H9 (cell line): ENCODE measurements around the gene HGF. TPM values are rescaled to one million over a fixed set of nuclear protein-coding genes. Genes with fewer than 3 reads are reported as not detected.

ENCODE experiments used
- DNase-seq: peaks from one replicate; pipeline ENCODE4 v3.0.0-alpha.2; 2017
- H2AFZ ChIP-seq: one replicate; pipeline ENCODE4 v1.6.1; 2013; ENCODE audit warnings: mild to moderate bottlenecking, low read length, control low read depth, moderate library complexity
- H2AK5ac ChIP-seq: 2 replicates; pipeline ENCODE4 v1.6.1; 2013; ENCODE audit warnings: low read length, control low read depth, mixed read lengths; ENCODE audit not compliant: insufficient read length
- H2BK120ac ChIP-seq: one replicate; pipeline ENCODE4 v1.6.1; 2013; ENCODE audit warnings: low read depth, mild to moderate bottlenecking, low read length, control low read depth, inconsistent platforms; ENCODE audit not compliant: poor library complexity, severe bottlenecking
- H2BK12ac ChIP-seq: 2 replicates; pipeline ENCODE4 v1.6.1; 2013; ENCODE audit warnings: low read length, control low read depth, mixed read lengths, low read depth; ENCODE audit not compliant: insufficient read length
- H2BK15ac ChIP-seq: 2 replicates; pipeline ENCODE4 v1.6.1; 2013; ENCODE audit warnings: low read depth, low read length, control low read depth
- H2BK20ac ChIP-seq: one replicate; pipeline ENCODE4 v1.6.1; 2013; ENCODE audit warnings: low read depth, mild to moderate bottlenecking, low read length, control low read depth, inconsistent platforms; ENCODE audit not compliant: poor library complexity, severe bottlenecking
- H2BK5ac ChIP-seq: 2 replicates; pipeline ENCODE4 v1.6.1; 2013; ENCODE audit warnings: low read length, control low read depth, mixed read lengths; ENCODE audit not compliant: insufficient read length
- H3K14ac ChIP-seq: 2 replicates; pipeline ENCODE4 v1.6.1; 2013; ENCODE audit warnings: low read length, control low read depth; ENCODE audit not compliant: insufficient read depth
- H3K18ac ChIP-seq: 2 replicates; pipeline ENCODE4 v1.6.1; 2013; ENCODE audit warnings: low read depth, mild to moderate bottlenecking, mixed read lengths, low read length, control low read depth; ENCODE audit not compliant: insufficient read length
- H3K23ac ChIP-seq: 2 replicates; pipeline ENCODE4 v1.6.1; 2013; ENCODE audit warnings: low read length, control low read depth, mixed read lengths, low read depth; ENCODE audit not compliant: insufficient read length
- H3K23me2 ChIP-seq: 2 replicates; pipeline ENCODE4 v1.6.1; 2013; ENCODE audit warnings: low read depth, mild to moderate bottlenecking, mixed read lengths, low read length, control low read depth; ENCODE audit not compliant: insufficient read length, poor library complexity, severe bottlenecking
- H3K27ac ChIP-seq: 2 replicates; pipeline ENCODE4 v1.5.1; 2013; ENCODE audit warnings: low read length, control low read depth, mixed read lengths, low read depth; ENCODE audit not compliant: insufficient read length
- H3K27me3 ChIP-seq: 2 replicates; pipeline ENCODE4 v1.6.1; 2013; ENCODE audit warnings: low read length, control low read depth, inconsistent platforms; ENCODE audit not compliant: insufficient read depth
- H3K4ac ChIP-seq: 2 replicates; pipeline ENCODE4 v1.6.1; 2013; ENCODE audit warnings: low read depth, mild to moderate bottlenecking, control low read depth, inconsistent platforms, low read length, moderate library complexity
- H3K4me1 ChIP-seq: 2 replicates; pipeline ENCODE4 v1.6.1; 2013; ENCODE audit warnings: low read length, control low read depth, inconsistent platforms; ENCODE audit not compliant: insufficient read depth
- H3K4me2 ChIP-seq: 2 replicates; pipeline ENCODE4 v1.6.1; 2013; ENCODE audit warnings: low read length, control low read depth, mixed read lengths; ENCODE audit not compliant: insufficient read length, insufficient read depth
- H3K56ac ChIP-seq: 2 replicates; pipeline ENCODE4 v1.6.1; 2013; ENCODE audit warnings: low read depth, mild to moderate bottlenecking, mixed read lengths, low read length, control low read depth; ENCODE audit not compliant: insufficient read length
- H3K79me1 ChIP-seq: 2 replicates; pipeline ENCODE4 v1.6.1; 2013; ENCODE audit warnings: low read depth, mild to moderate bottlenecking, moderate library complexity, low read length, control low read depth, inconsistent platforms; ENCODE audit not compliant: insufficient read depth, poor library complexity, severe bottlenecking
- H3K79me2 ChIP-seq: 2 replicates; pipeline ENCODE4 v1.6.1; 2013; ENCODE audit warnings: low read length, control low read depth, inconsistent platforms; ENCODE audit not compliant: insufficient read depth
- H3K9ac ChIP-seq: 2 replicates; pipeline ENCODE4 v1.6.1; 2013; ENCODE audit warnings: low read length, control low read depth, mixed read lengths; ENCODE audit not compliant: insufficient read length; ENCODE audit errors: extremely low read depth
- H3K9me3 ChIP-seq: one replicate; pipeline ENCODE4 v1.6.1; 2013; ENCODE audit warnings: low read depth, low read length, inconsistent platforms; ENCODE audit not compliant: control insufficient read depth
- H3T11ph ChIP-seq: one replicate; pipeline ENCODE4 v1.6.1; 2013; ENCODE audit warnings: mild to moderate bottlenecking, low read length, control low read depth, inconsistent platforms
- H4K20me1 ChIP-seq: one replicate; pipeline ENCODE4 v1.6.1; 2013; ENCODE audit not compliant: control insufficient read depth, insufficient read length, insufficient read depth
- H4K5ac ChIP-seq: 2 replicates; pipeline ENCODE4 v1.6.1; 2013; ENCODE audit warnings: low read depth, mild to moderate bottlenecking, mixed read lengths, low read length, control low read depth; ENCODE audit not compliant: insufficient read length
- H4K8ac ChIP-seq: replicated peaks from 2 replicates; pipeline ENCODE4 v1.6.1; 2013; ENCODE audit warnings: low read length, control low read depth, mixed read lengths, low read depth; ENCODE audit not compliant: insufficient read length
- H4K91ac ChIP-seq: 2 replicates; pipeline ENCODE4 v1.6.1; 2013; ENCODE audit warnings: low read depth, mild to moderate bottlenecking, moderate library complexity, mixed read lengths, low read length, control low read depth; ENCODE audit not compliant: insufficient read length
- H3K27ac Mint-ChIP-seq, 3 experiments: 2 replicates in 2 of 3; 3 replicates in 1 of 3; pipeline ENCODE4 v1.8.0; 2020 to 2021; ENCODE audit warnings: mixed read lengths in 3 of 3, mild to moderate bottlenecking in 1 of 3, moderate library complexity in 1 of 3
- H3K27me3 Mint-ChIP-seq: 2 replicates; pipeline ENCODE4 v1.8.0; 2021; ENCODE audit warnings: low read depth, mild to moderate bottlenecking, moderate library complexity, mixed read lengths
- H3K36me3 Mint-ChIP-seq, 3 experiments: 2 replicates in 2 of 3; 3 replicates in 1 of 3; pipeline ENCODE4 v1.8.0; 2020 to 2021; ENCODE audit warnings: low read depth in 3 of 3, mixed read lengths in 3 of 3; ENCODE audit not compliant: insufficient read depth in 1 of 3
- H3K4me1 Mint-ChIP-seq, 2 experiments: 2 replicates each; pipeline ENCODE4 v1.8.0; 2020; ENCODE audit warnings: mixed read lengths in 2 of 2
- H3K4me3 Mint-ChIP-seq, 2 experiments: 2 replicates in 1 of 2; 3 replicates in 1 of 2; pipeline ENCODE4 v1.8.0; 2020 to 2021; ENCODE audit warnings: mild to moderate bottlenecking in 2 of 2, mixed read lengths in 2 of 2, moderate library complexity in 1 of 2
- H3K9me3 Mint-ChIP-seq, 2 experiments: 2 replicates in 1 of 2; 3 replicates in 1 of 2; pipeline ENCODE4 v1.8.0; 2020; ENCODE audit warnings: mild to moderate bottlenecking in 2 of 2, mixed read lengths in 2 of 2, moderate library complexity in 1 of 2
- CTCF ChIP-seq: fragments of 200-600 bp; sonication (generic); conservative IDR thresholded peaks from 3 replicates; pipeline ENCODE4 v1.8.0; 2021; ENCODE audit warnings: antibody characterized with exemption, mild to moderate bottlenecking
- WGBS: extraction: QIAGEN DNeasy Blood & Tissue Kit; methylation state at CpG from one replicate; pipeline ENCODE4 v1.1.7; 2013; ENCODE audit warnings: missing lambda C conversion rate, low lambda C conversion rate, mixed read lengths; ENCODE audit not compliant: insufficient read length; ENCODE audit errors: extremely low coverage; 5-methylcytosine and 5-hydroxymethylcytosine counted together
- total RNA-seq: library from RNA; stranded (reverse); gene quantifications from 2 replicates; pipeline ENCODE4 v1.2.1, GENCODE V29; 2021

The HGF gene
- total RNA-seq, 1 experiment from 2014 or later, result 0.15 TPM

GRCh38 chr7:81751619-81752317 is 18.1 kb downstream of the HGF start:
- no peak overlapping the region for H2BK20ac ChIP-seq
- H2BK5ac ChIP-seq, result no peak overlapping the region
- H2AK5ac ChIP-seq, result no peak overlapping the region
- H3K56ac ChIP-seq, result no peak overlapping the region
- H2BK12ac ChIP-seq, result no peak overlapping the region
- H2BK15ac ChIP-seq, result no peak overlapping the region
- DNase-seq, result no peak
- H3K27ac ChIP-seq, result no peak overlapping the region
- H3K23me2 ChIP-seq, result no peaks in the 10 kb centered on the region
- no peak for TF ChIP-seq CTCF
- no peaks in the 10 kb centered on the region for H4K20me1 ChIP-seq
- H3K36me3 Mint-ChIP-seq, result no peaks in the 10 kb centered on the region; a peak in 1 of 7 replicates
- no peak overlapping the region for H3T11ph ChIP-seq
- WGBS, result no CpG with 5 or more reads among the region's 9 CpGs
- no peaks in the 10 kb centered on the region for H3K79me1 ChIP-seq
- no peaks in the 10 kb centered on the region for H3K9me3 Mint-ChIP-seq
- no peak overlapping the region for H3K9ac ChIP-seq
- no peak overlapping the region for H2AFZ ChIP-seq
- no peaks in the 10 kb centered on the region for H3K9me3 ChIP-seq
- H3K27ac Mint-ChIP-seq, result peak overlapping the region; percentile 55 to 99 (median 80); a peak in 4 of 7 replicates
- no peaks in the 10 kb centered on the region for H3K27me3 ChIP-seq
- H3K4me2 ChIP-seq, result peak overlapping the region; percentile 1
- no peaks in the 10 kb centered on the region for H3K27me3 Mint-ChIP-seq
- H2BK120ac ChIP-seq, result no peak overlapping the region
- H3K14ac ChIP-seq, result no peak overlapping the region
- no peak overlapping the region for H4K91ac ChIP-seq
- H3K23ac ChIP-seq, result no peak overlapping the region
- H3K4me1 ChIP-seq, result 0 out of 2 replicates have a peak, but pooled peaks cover 3% of the 10 kb centered on the region
- H4K8ac ChIP-seq, result no peak overlapping the region
- no peaks in the 10 kb centered on the region for H3K79me2 ChIP-seq
- no peak overlapping the region for H3K4ac ChIP-seq
- no peak overlapping the region for H4K5ac ChIP-seq
- no peak overlapping the region for H3K4me3 Mint-ChIP-seq
- peaks cover 24 to 27% of the 10 kb centered on the region in 2 experiments for H3K4me1 Mint-ChIP-seq
- no peak overlapping the region for H3K18ac ChIP-seq
